ENCODE data around the gene ATP11B.

DNA sequence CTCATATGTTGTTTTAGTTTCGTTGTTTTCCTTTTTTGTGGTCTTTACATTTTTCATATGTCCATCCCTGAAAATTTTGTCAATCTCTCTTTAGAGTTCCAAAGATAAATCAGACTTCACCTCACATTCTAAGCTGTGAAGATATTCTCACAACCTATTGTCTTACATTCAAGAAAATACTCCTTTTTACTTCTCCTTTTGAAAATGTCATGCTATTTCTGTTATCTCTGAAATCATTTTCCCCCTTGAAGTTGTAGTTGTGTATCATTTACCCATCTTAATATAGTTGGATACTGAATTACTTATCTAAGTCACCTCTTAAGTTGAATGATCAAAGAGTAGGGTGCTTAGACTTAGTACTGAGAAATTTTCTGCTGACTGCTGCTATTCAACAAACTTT, 112.7 kb downstream of the ATP11B start:
- TF ChIP-seq CTCF (IDR thresholded peaks at IDR 0.05; ENCODE audit: insufficient read depth, low read length, poor library complexity, severe bottlenecking) (no peak), EZH2phosphoT487 (conservative IDR thresholded peaks at IDR 0.05; ENCODE audit: low read length) (no peak)
